K562 (cell line): ENCODE data around the gene FETUB. TPM values are rescaled to one million over a fixed set of nuclear protein-coding genes. Genes with fewer than 3 reads are reported as not detected.

Source experiments
- EHMT2 ChIP-seq: fragments of 450-650 bp; IDR thresholded peaks from 2 replicates; pipeline ENCODE4 v1.6.1; 2018; ENCODE audit warnings: antibody characterized with exemption
- HDAC1 ChIP-seq, 2 experiments: fragments of 450-650 bp; IDR thresholded peaks; 2 replicates each; pipeline ENCODE4 v1.6.1; 2016 to 2017; ENCODE audit warnings: inconsistent platforms in 1 of 2, mild to moderate bottlenecking in 1 of 2, moderate library complexity in 1 of 2
- JUND ChIP-seq, 2 experiments: IDR thresholded peaks; 2 replicates in 1 of 2; 3 replicates in 1 of 2; pipeline ENCODE4 v1.6.1; 2011; ENCODE audit warnings: borderline replicate concordance in 2 of 2, low read depth in 2 of 2, low read length in 2 of 2, improper control_type of control experiment in 1 of 2, missing biosample characterization in 1 of 2, missing genetic modification characterization in 1 of 2, missing genetic modification reagents in 1 of 2
- MAFK ChIP-seq: IDR thresholded peaks from 2 replicates; pipeline ENCODE4 v1.6.1; 2011; ENCODE audit warnings: low read length, improper control_type of control experiment
- MCM2 ChIP-seq: fragments of 450-650 bp; IDR thresholded peaks from 2 replicates; pipeline ENCODE4 v1.6.1; 2017; ENCODE audit warnings: low read depth, mild to moderate bottlenecking
- MIER1 ChIP-seq: fragments of 450-650 bp; IDR thresholded peaks from 2 replicates; pipeline ENCODE4 v1.6.1; 2016; ENCODE audit warnings: antibody characterized with exemption, mild to moderate bottlenecking, low read depth
- NFE2 ChIP-seq: IDR thresholded peaks from 2 replicates; pipeline ENCODE4 v1.6.1; 2014; ENCODE audit warnings: antibody characterized with exemption, low read depth
- REST ChIP-seq, 2 experiments: fragments of 450-650 bp; formaldehyde crosslinking in 1 of 2; IDR thresholded peaks; 2 replicates each; pipeline versions ENCODE4 v1.4.0 to v1.6.1; 2014 to 2020; ENCODE audit warnings: mild to moderate bottlenecking in 2 of 2, borderline replicate concordance in 1 of 2, low read depth in 1 of 2
- SNRNP70 ChIP-seq: fragments of 200-400 bp; formaldehyde crosslinking; optimal IDR thresholded peaks from 2 replicates; pipeline ENCODE3; 2017; ENCODE audit warnings: low read depth, low read length
- TOE1 ChIP-seq, 2 experiments: fragments of 450-650 bp in 1 of 2; sonication (generic) in 1 of 2; formaldehyde crosslinking in 1 of 2; IDR thresholded peaks; 2 replicates each; pipeline versions ENCODE4 v1.7.1 to v1.8.0; 2016 to 2022; ENCODE audit warnings: borderline replicate concordance in 2 of 2, mild to moderate bottlenecking in 2 of 2, antibody characterized with exemption in 1 of 2, inconsistent platforms in 1 of 2, low read depth in 1 of 2, missing genetic modification reagents in 1 of 2, moderate library complexity in 1 of 2
- ZNF407 ChIP-seq: fragments of 450-650 bp; IDR thresholded peaks from 2 replicates; pipeline ENCODE4 v1.6.1; 2016; ENCODE audit warnings: low read depth
- polyA plus RNA-seq, 8 experiments: library from polyadenylated mRNA; depleted of rRNA in 4 of 8; stranded (reverse) in 5 of 8; unstranded in 3 of 8; fragments of >200 nt; fragmentation: Nextera tagmentation in 2 of 8; fragmentation: Illumina TruSeq in 1 of 8; extraction: Ambion mirVana in 2 of 8; extraction: Trizol in 1 of 8; gene quantifications; 2 replicates each; pipeline versions ENCODE4 v1.2.1 to v1.2.3, GENCODE V29; 2011 to 2014; ENCODE audit warnings: inconsistent platforms in 1 of 8, missing spikeins in 1 of 8
- total RNA-seq, 7 experiments: library from RNA; depleted of rRNA in 6 of 7; stranded (reverse); fragments of >200 nt in 6 of 7; fragmentation: Illumina TruSeq in 2 of 7; extraction: Trizol in 2 of 7; gene quantifications; 2 replicates each; pipeline versions ENCODE4 v1.2.1 to v1.2.3, GENCODE V29; 2011 to 2021; ENCODE audit warnings: low replicate concordance in 1 of 7

The FETUB gene
- total and polyA plus RNA-seq, 9 of the 15 experiments (the other 6 are each of a cell fraction or from before 2014, with no cell fraction given): not detected

- TF ChIP-seq REST (IDR thresholded peaks at IDR 0.05; ENCODE audit: borderline replicate concordance) (peak; percentile 6; the same call in 1 of the 2 replicates), REST (CRISPR knock-in tag; IDR thresholded peaks at IDR 0.05; ENCODE audit: low read depth) (no peak), NFE2 (peak; percentile 99), MAFK (peak; percentile 97), JUND (IDR thresholded peaks at IDR 0.05; ENCODE audit: borderline replicate concordance, low read depth, low read length) (peak; percentile 84), JUND (tag; IDR thresholded peaks at IDR 0.05; ENCODE audit: borderline replicate concordance, low read depth, low read length) (peak; percentile 75; the same call in 2 of the 3 replicates), TOE1 (IDR thresholded peaks at IDR 0.05; ENCODE audit: borderline replicate concordance) (peak; percentile 62; the same call in 1 of the 2 replicates), TOE1 (CRISPR knock-in tag; IDR thresholded peaks at IDR 0.05; ENCODE audit: borderline replicate concordance, low read depth) (no peak), ZNF407 (no peak), MCM2 (no peak), MIER1 (no peak), SNRNP70 (no peak), HDAC1 (IDR thresholded peaks at IDR 0.05) (peak; percentile 39 to 98; a peak in 3 of 4 replicates), EHMT2 (peak; percentile 55; the same call in 1 of the 2 replicates)
Measured at GRCh38 chr3:186700267-186700666, 60.1 kb downstream of the FETUB start (continued).
